Thoracic aorta (tissue), 2 donors: ENCODE data around the gene SV2B. TPM values are rescaled to one million over a fixed set of nuclear protein-coding genes. Genes with fewer than 3 reads are reported as not detected.

Experiments
- ATAC-seq: fragments of 150-250 bp; one replicate; pipeline ENCODE4 v1.8.0; 2017; ENCODE audit warnings: low read depth; ENCODE audit not compliant: insufficient number of reproducible peaks, low FRiP score
- DNase-seq: peaks from one replicate; pipeline ENCODE4 v3.0.0-alpha.2; 2020; ENCODE audit warnings: low spot score
- H3K27ac ChIP-seq, 2 donors: fragments of 200-600 bp; sonication (generic); 1 replicate in 1 of 2; 2 replicates in 1 of 2; pipeline ENCODE4 v1.5.1; 2016; ENCODE audit warnings: mild to moderate bottlenecking in 2 of 2, moderate library complexity in 2 of 2
- H3K27me3 ChIP-seq: fragments of 200-600 bp; sonication (generic); replicated peaks from 2 replicates; pipeline ENCODE4 v1.6.0; 2016; ENCODE audit warnings: mild to moderate bottlenecking; ENCODE audit not compliant: insufficient read depth
- H3K36me3 ChIP-seq: fragments of 200-600 bp; sonication (generic); one replicate; pipeline ENCODE4 v1.5.1; 2016
- H3K4me1 ChIP-seq, 2 donors: fragments of 200-600 bp; sonication (generic); 1 replicate in 1 of 2; 2 replicates in 1 of 2; pipeline versions ENCODE4 v1.5.1 to v1.6.0; 2016; ENCODE audit warnings: low read depth in 2 of 2, mild to moderate bottlenecking in 1 of 2; ENCODE audit not compliant: control insufficient read depth in 1 of 2
- H3K4me3 ChIP-seq: fragments of 200-600 bp; sonication (generic); 2 replicates; pipeline ENCODE4 v1.5.1; 2016; ENCODE audit warnings: mild to moderate bottlenecking
- H3K9me3 ChIP-seq: fragments of 200-600 bp; sonication (generic); 2 replicates; pipeline ENCODE4 v1.5.1; 2016
- total RNA-seq, 2 donors: library from RNA; depleted of rRNA; stranded (reverse); fragments of >200 nt; gene quantifications; one replicate each; pipeline versions ENCODE4 v1.1.0 to v1.2.3, GENCODE V29; 2016
- TF ChIP-seq, protein P1 (sequence below): fragments of 200-600 bp; sonication (generic); IDR thresholded peaks from one replicate; pipeline ENCODE4 v1.5.1; 2019; ENCODE audit warnings: antibody characterized with exemption

The SV2B gene
- total RNA-seq, 2 donors from 2014 or later, result 2.6 TPM; not detected in 1

DNA sequence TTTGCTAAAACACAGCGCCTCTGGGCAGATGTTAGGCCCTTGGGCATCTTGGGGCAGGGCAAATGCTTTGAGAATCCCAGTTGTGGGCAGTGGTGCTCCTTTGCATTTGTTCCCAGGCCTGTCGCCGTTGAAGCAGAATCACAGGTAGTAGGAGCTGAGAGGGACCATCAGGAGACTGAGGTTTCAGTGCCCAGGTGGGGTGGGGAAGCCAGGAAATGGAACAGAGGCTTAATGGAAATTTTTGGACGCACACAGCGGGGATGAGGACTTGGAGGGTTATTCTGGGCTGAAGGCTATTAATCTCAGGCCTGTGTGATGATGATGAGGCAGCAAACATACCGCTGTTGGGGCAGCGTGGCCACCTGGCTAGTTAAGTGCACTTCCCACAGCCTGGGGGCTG lies 99.5 kb downstream of the SV2B start:
- no peak overlapping the region for H3K4me3 ChIP-seq
- H3K9me3 ChIP-seq, result no peaks in the 10 kb centered on the region
- H3K27me3 ChIP-seq, result no peaks in the 10 kb centered on the region
- ATAC-seq (no peak), DNase-seq (no peak)
- TF ChIP-seq, protein P1, sequence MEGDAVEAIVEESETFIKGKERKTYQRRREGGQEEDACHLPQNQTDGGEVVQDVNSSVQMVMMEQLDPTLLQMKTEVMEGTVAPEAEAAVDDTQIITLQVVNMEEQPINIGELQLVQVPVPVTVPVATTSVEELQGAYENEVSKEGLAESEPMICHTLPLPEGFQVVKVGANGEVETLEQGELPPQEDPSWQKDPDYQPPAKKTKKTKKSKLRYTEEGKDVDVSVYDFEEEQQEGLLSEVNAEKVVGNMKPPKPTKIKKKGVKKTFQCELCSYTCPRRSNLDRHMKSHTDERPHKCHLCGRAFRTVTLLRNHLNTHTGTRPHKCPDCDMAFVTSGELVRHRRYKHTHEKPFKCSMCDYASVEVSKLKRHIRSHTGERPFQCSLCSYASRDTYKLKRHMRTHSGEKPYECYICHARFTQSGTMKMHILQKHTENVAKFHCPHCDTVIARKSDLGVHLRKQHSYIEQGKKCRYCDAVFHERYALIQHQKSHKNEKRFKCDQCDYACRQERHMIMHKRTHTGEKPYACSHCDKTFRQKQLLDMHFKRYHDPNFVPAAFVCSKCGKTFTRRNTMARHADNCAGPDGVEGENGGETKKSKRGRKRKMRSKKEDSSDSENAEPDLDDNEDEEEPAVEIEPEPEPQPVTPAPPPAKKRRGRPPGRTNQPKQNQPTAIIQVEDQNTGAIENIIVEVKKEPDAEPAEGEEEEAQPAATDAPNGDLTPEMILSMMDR, result no peak
- no peaks in the 10 kb centered on the region for H3K36me3 ChIP-seq
- H3K27ac ChIP-seq, result no peak overlapping the region
- no peaks in the 10 kb centered on the region for H3K4me1 ChIP-seq

GRCh38 chr15:91200101-91200754 lies 100.2 kb downstream of the SV2B start:
- no peaks in the 10 kb centered on the region for H3K27me3 ChIP-seq
- no peak overlapping the region for H3K4me3 ChIP-seq
- ATAC-seq, result no peak
- TF ChIP-seq, protein P1, result no peak
- H3K9me3 ChIP-seq, result no peaks in the 10 kb centered on the region
- no peaks in the 10 kb centered on the region for H3K4me1 ChIP-seq
- H3K36me3 ChIP-seq, result no peaks in the 10 kb centered on the region
- H3K27ac ChIP-seq, result no peak overlapping the region
- DNase-seq, result no peak

- H3K27ac ChIP-seq, result no peak overlapping the region
- ATAC-seq (no peak), DNase-seq (no peak)
- no peaks in the 10 kb centered on the region for H3K9me3 ChIP-seq
- TF ChIP-seq, protein P1, result no peak
- no peaks in the 10 kb centered on the region for H3K4me1 ChIP-seq
- H3K27me3 ChIP-seq, result no peaks in the 10 kb centered on the region
- H3K4me3 ChIP-seq, result no peak overlapping the region
- H3K36me3 ChIP-seq, result no peaks in the 10 kb centered on the region
These were observed 102.5 kb downstream of the SV2B start for GRCh38 chr15:91202510-91203102.

DNA sequence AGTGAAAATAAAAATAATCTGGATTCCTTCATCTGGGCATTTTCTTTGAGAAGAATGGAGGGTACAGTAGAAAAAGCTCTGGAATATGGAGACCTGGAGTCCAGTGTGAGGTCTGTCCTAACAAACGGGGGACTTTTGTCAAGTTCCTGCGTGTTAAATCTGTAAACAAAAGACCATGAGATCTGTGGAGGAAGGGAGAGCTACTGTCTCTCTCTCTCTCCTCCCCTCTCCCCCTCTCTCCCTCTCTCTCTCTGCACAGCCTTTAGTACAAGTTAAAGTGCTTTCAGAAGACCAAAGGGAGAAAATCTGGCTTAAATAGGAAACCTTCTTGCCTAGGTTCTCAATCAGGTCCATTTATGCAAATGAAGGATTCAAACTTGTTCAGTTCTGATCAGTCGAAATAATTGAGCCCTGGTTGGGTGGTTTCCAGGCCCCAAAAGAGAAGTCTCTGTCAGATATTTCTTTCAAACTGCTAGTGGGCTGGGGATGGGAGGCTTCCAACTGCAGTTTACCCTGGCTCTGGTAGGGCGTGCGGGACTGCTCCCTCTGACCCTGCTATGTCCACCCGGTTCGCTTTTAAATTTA lies 103.7 kb downstream of the SV2B start:
- TF ChIP-seq, protein P1, result no peak
- DNase-seq, result no peak
- no peak for ATAC-seq
- Histone ChIP-seq H3K36me3 (no peaks in the 10 kb centered on the region), H3K4me1 (no peaks in the 10 kb centered on the region), H3K27ac (no peak overlapping the region), H3K4me3 (no peak overlapping the region), H3K27me3 (no peaks in the 10 kb centered on the region), H3K9me3 (no peaks in the 10 kb centered on the region)

DNA sequence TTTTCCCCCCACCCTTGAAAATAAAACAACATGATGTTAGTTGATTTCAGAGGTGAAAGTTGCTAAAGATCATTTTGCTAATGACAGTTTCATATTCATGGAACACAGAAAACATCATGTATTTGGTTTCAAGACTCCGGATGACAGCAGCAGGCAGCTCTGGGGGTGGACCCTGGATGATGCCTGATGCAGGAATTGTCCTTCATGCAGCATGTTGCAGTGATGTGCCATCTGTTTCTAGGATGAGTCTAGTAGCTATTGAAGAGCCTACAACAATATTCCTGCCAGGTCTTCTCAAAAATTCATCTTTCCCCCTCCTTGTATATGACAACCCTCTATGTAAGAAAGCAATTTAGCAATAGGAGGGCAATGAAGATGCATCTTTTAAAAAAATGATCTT lies 108.3 kb downstream of the SV2B start:
- no peaks in the 10 kb centered on the region for H3K27me3 ChIP-seq
- TF ChIP-seq, protein P1, result no peak
- no peaks in the 10 kb centered on the region for H3K36me3 ChIP-seq
- H3K9me3 ChIP-seq, result no peaks in the 10 kb centered on the region
- no peak for DNase-seq
- H3K4me1 ChIP-seq, result no peaks in the 10 kb centered on the region
- no peak overlapping the region for H3K4me3 ChIP-seq
- H3K27ac ChIP-seq, result no peak overlapping the region
- no peak for ATAC-seq
